ENCODE data around the gene CACNA1C. TPM values are rescaled to one million over a fixed set of nuclear protein-coding genes. Genes with fewer than 3 reads are reported as not detected.

The CACNA1C gene
- total RNA-seq, 2 donors from 2014 or later: 0.84 to 10.2 TPM

DNA sequence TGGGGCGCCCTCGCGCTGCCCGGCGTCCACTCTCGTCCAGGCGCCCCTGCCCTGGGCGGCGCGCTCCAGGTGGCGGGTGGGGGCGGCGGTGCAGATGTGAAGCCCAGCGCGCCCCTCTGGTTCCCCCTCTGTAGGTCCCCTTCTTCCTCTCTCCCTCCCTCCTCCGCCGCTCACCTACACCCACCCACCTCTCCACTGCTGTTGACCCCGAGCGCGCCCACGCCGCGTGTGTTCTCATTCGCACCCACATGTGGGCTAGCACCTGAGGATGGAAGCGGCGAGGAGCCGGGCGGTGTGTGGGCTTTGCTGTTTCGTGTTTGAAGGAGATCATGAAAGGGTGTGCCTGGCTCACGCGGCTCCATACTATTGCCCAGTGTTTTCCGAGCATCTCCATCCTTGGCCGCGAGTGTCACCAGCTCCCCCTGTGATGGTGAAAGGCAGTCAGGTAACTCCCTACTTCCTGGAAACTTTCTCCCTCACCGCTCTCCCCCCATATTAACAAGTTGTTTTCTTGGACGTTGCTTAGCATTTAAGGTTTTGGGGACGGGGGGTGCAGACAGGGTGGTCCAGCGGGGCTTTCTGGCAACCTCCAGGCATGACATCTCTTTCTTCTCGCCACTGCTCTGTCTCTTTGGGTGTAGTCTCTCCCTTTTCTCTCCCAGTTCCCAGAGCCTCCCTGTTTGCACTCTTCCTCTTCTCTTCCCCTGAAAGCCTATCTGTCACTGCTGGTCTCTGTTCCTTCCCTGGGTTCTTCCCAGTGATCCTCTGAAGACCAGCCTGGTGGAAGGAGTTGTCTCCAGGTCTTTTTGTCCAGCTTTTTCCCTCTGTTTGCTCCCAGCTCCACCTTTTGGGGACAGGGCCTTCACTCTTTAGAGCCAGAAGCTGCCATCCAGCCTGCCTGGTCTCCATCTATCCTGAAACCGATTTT is 1.6 kb downstream of the CACNA1C start:
- Histone ChIP-seq H3K36me3 (no peaks in the 10 kb centered on the region), H3K4me1 (no peaks in the 10 kb centered on the region), H3K27me3 (peaks cover 40% of the 10 kb centered on the region), H3K4me3 (peak overlapping the region; percentile 15), H3K9me3 (no peaks in the 10 kb centered on the region), H3K9ac (ENCODE audit: low read depth in 2 of 2, low read length in 2 of 2) (peak overlapping the region in 1 of 2 donors; percentile 39), H3K27ac (peak overlapping the region; percentile 22)
- intact Hi-C loops (cut with DNase I): loop anchor here (10.0 kb wide), 1 partner anchor 530 kb away; no protein-coding TSS in a partner anchor
- TF ChIP-seq, protein P1, sequence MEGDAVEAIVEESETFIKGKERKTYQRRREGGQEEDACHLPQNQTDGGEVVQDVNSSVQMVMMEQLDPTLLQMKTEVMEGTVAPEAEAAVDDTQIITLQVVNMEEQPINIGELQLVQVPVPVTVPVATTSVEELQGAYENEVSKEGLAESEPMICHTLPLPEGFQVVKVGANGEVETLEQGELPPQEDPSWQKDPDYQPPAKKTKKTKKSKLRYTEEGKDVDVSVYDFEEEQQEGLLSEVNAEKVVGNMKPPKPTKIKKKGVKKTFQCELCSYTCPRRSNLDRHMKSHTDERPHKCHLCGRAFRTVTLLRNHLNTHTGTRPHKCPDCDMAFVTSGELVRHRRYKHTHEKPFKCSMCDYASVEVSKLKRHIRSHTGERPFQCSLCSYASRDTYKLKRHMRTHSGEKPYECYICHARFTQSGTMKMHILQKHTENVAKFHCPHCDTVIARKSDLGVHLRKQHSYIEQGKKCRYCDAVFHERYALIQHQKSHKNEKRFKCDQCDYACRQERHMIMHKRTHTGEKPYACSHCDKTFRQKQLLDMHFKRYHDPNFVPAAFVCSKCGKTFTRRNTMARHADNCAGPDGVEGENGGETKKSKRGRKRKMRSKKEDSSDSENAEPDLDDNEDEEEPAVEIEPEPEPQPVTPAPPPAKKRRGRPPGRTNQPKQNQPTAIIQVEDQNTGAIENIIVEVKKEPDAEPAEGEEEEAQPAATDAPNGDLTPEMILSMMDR (IDR thresholded peaks at IDR 0.05): no peak
- DNase-seq: no peak

GRCh38 chr12:2057041-2057794 is 4.4 kb downstream of the CACNA1C start:
- H3K9ac ChIP-seq (ENCODE audit: low read depth in 2 of 2, low read length in 2 of 2): no peak overlapping the region
- no peak overlapping the region for H3K27ac ChIP-seq
- H3K9me3 ChIP-seq: no peaks in the 10 kb centered on the region
- intact Hi-C loops (cut with DNase I): loop anchor here (2.0 to 10.0 kb wide), 2 partner anchors 228 to 528 kb away; no protein-coding TSS in a partner anchor
- peak; percentile 68 for DNase-seq
- H3K27me3 ChIP-seq: peaks cover 24% of the 10 kb centered on the region
- no peaks in the 10 kb centered on the region for H3K36me3 ChIP-seq
- TF ChIP-seq, protein P1 (IDR thresholded peaks at IDR 0.05): peak; percentile 80
- no peak overlapping the region for H3K4me3 ChIP-seq
- no peaks in the 10 kb centered on the region for H3K4me1 ChIP-seq

DNA sequence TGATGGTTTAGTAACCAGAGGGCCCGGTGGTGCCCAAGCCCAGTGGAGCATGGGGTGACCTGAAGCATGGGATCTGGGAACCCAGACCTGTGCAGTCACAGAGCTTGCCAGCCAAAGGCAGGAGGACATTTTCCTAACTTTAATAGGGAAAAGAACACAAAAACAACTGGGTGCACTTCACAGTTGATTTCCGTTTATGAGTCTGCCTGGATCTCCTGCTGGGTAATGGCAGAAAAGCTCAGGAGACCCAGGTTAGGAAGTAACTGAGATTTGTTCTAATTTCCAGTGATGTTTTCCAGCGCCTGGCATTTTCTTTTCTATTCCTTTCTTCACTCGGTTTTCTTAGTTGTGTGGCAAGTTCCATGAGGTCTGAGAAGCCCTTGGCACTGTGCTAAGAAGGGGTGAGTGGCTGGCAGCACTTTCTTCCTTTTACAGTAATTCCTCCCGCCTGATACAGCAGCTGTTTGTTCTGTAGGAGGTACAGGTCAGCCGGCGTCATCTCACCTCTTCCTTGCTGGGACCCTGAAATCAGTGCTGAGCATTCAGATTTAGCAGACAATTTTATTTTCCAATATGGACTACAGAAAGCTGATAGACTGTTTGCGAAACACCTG is 5.1 kb downstream of the CACNA1C start:
- TF ChIP-seq, protein P1 (IDR thresholded peaks at IDR 0.05): no peak
- H3K4me1 ChIP-seq: no peaks in the 10 kb centered on the region
- DNase-seq: no peak
- H3K9ac ChIP-seq (ENCODE audit: low read depth in 2 of 2, low read length in 2 of 2): no peak overlapping the region
- intact Hi-C loops (cut with DNase I): loop anchor here (2.0 to 10.0 kb wide), 2 partner anchors 227 to 527 kb away; no protein-coding TSS in a partner anchor
- H3K4me3 ChIP-seq: no peak overlapping the region
- H3K27ac ChIP-seq: no peak overlapping the region
- no peaks in the 10 kb centered on the region for H3K9me3 ChIP-seq
- peaks cover 22% of the 10 kb centered on the region for H3K27me3 ChIP-seq
- no peaks in the 10 kb centered on the region for H3K36me3 ChIP-seq

DNA sequence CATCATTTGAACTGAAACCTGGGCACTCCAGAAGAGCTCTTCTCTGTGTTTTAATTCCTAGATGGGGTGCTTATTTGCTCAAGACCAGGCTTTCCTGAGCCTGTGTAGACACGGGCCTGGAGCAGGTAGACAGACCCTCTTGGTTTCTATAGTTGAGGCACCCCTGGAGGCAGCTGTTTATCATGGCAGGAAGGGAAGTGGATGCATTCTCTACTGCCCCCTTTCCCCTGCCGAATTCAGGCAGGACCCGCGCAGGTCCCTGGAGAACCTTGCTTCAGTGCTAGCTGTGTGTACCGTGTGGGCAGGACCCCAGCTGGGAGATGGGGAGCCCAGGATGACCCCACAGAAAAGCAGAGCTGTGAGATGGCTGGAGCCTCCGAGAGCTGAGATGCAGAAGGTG is 6.0 kb downstream of the CACNA1C start:
- Histone ChIP-seq H3K27me3 (peaks cover 14% of the 10 kb centered on the region), H3K27ac (no peak overlapping the region), H3K4me3 (no peak overlapping the region), H3K9ac (ENCODE audit: low read depth in 2 of 2, low read length in 2 of 2) (no peak overlapping the region), H3K36me3 (no peaks in the 10 kb centered on the region), H3K4me1 (no peaks in the 10 kb centered on the region), H3K9me3 (no peaks in the 10 kb centered on the region)
- intact Hi-C loops (cut with DNase I): loop anchor here (10.0 kb wide), 1 partner anchor 526 kb away; no protein-coding TSS in a partner anchor
- DNase-seq: no peak
- TF ChIP-seq, protein P1 (IDR thresholded peaks at IDR 0.05): no peak

- intact Hi-C loops (cut with DNase I): no loop called here
- Histone ChIP-seq H3K4me3 (no peak overlapping the region), H3K4me1 (no peaks in the 10 kb centered on the region), H3K9ac (ENCODE audit: low read depth in 2 of 2, low read length in 2 of 2) (no peak overlapping the region), H3K36me3 (no peaks in the 10 kb centered on the region), H3K27ac (no peak overlapping the region), H3K9me3 (no peaks in the 10 kb centered on the region), H3K27me3 (no peaks in the 10 kb centered on the region)
- DNase-seq: no peak
- TF ChIP-seq, protein P1 (IDR thresholded peaks at IDR 0.05): no peak
Observed at GRCh38 chr12:2061402-2061801, 8.6 kb downstream of the CACNA1C start.
